HG03432 (cell line): ENCODE data around the gene CYP3A4.
"Not testable (repeated sequence)": the region's sequence is repeated elsewhere in the genome, so short reads cannot be mapped to it uniquely, and the experiment has no call there.

Experiments used
- ATAC-seq: cut with Tn5 transposase; IDR thresholded peaks from one replicate; pipeline ENCODE4 v1.9.1; 2021; ENCODE audit warnings: mild to moderate bottlenecking, moderate library complexity; ENCODE audit not compliant: unreplicated experiment

Gene CYP3A4

DNA sequence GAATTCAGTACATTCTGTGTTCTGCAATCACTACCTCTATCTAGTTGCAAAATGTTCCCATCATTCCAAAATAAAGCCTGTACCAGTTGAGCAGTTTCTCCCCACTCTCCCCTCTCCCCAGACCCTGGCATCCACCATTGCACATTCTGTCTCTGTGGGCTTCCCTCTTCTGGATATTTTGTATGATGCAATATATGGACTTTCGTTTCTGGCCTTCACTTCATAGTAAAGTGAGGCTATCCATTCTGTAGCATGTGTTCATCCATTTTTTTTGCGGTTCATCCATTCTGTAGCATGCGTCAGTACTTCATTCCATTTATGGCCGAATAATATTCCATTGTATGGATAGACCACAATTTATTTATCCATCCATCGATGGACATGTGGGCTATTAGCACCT is 9.5 kb upstream of the CYP3A4 start:
- no peak for ATAC-seq

GRCh38 chr7:99792967-99793366 is 9.0 kb upstream of the CYP3A4 start:
- ATAC-seq, result no peak

DNA sequence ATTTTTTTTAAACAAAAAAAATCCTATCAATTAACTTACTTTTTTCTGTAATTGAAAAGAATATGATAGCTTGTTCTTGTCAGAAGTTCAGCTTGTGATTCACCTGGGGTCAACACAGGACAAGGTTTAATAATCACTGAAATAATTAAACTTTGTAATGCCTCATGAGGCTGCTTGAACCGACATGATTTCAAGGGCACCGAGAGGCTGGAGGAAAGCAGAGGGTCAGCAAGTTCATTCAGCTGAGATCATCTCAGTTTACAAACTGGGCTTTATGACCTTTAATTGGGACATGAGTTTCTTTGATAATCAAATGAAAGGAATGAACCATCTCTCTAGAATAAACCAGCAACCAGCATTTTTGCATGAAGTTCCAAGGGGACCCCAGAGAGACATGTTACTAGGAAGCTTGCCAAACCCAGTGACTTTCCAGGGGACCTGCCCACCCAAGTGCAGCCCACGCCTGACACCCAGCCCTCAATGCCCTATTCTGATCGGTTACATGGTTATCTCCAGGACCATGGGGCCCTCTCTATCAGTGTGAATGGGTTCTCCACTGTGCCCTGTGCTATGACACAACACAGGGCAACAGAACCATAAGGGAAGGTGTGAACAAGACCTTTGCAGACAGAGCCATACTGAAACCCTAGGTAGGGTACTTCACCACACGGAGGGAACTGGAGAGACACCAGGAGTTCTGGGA is 7.8 kb upstream of the CYP3A4 start:
- no peak for ATAC-seq

GRCh38 chr7:99791021-99791420 is 7.0 kb upstream of the CYP3A4 start:
- ATAC-seq, result no peak

GRCh38 chr7:99790407-99790806 is 6.4 kb upstream of the CYP3A4 start:
- ATAC-seq, result no peak

DNA sequence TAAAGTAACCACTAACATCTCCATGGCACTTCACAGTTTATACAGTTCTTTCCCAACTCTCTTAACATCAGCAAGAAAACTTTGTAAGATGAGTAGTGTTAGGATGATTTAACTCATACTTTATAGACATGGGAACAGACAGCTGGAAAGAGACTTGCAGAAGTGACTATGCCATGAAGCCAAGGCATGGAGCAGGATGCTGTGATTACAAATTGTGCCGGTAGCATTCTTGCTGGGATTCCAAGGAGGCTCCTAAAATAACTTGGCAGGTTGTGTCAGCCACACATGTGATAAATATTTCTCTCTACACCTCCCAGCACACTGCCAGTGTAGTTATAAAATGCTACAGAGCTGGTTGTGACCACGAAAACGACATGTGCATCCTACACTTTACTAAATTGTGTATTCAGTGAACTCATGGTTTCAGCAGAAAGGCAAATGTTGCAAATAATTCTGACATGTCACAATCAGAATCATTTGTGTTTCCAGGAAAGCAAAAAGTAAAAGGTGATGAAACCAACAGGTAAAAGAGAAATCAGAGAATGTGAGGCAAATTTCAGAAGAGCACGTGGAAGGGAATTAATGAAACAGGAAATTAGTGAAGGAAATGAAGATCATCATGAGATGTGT is 5.6 kb upstream of the CYP3A4 start:
- no peak for ATAC-seq

DNA sequence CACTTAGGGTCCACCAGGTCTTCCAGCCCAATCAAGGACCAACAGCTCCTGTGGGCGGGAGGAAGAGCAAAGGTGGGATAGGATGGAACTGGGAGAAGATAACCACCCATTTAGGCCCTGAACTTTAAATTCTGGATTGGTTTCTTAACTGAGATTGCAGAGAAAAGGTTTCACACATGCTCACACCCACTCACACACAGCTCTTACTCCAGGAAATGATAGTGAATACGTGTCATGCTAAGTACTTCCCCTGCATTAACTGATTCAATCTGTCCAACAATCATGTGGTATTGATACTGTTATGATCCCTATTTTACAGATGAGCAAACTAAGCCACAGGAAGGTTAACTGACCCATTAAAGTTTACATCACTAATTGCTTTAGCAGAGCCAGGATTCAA is 4.6 kb upstream of the CYP3A4 start:
- ATAC-seq, result no peak

GRCh38 chr7:99786726-99787335 is 2.8 kb upstream of the CYP3A4 start:
- ATAC-seq, result no peak

- ATAC-seq, result not testable (repeated sequence)
These were observed 1.7 kb upstream of the CYP3A4 start for GRCh38 chr7:99785654-99786053.

DNA sequence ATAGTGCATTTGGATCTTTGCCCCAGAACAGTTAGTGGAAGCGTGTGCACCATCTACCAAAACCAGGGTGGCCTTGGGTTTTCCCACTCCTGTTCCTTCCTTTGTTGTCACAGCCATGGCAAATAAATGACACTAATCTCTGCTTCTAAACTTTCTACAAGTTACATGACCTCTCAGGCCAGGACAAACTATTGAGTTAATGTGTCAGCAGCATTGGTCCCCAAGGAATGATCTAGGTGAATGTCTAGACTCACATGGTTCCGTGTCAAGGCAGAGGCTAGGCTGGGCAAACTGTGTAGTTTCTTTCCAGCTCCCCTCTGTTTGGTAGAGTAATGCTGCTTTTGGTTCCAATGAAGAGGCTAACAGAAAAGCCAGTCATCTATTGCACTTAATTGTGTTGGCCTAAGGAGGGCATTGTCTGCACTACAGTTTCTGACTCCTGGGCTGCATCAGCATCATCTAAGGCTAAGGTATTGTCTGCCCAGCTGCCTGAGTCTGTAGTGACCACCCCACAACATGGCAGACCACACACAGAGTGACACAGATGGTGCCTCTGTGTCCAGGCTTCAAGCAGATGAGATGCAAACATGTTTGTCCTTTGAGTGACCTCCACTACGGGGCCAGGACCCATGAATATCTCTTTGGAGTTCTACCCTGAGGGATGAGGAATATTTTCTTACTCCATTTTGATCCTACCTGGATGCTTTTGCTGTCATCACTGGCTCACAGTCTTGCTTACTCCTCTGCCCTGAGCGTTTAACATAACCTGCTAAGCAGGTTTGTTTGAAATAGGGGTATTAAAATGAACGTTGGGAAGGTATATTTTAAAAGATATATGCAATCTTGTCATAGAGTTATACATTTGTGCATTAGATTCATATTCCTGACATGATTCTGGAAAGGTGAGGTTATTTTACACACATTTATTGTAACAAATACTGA is 1.7 kb downstream of the CYP3A4 start:
- no peak for ATAC-seq

DNA sequence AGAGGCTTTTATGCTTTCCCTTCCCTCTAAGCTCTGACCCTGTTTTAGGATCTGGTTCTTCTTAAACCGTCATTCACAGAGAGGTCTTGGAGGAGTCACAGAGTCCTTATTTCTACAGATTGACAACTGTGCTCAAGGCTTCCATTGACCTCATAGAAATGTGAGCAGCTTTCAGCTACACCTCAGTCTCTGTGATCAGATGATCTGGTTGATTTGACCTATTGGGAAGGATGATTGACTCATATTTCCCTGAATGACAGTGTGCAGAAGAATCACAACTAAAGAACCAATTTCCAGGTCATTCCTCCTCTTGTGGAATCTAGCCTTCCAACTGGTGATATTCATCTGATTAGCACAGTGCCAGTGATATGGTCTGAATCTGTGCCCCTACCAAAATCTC is 3.4 kb downstream of the CYP3A4 start:
- no peak for ATAC-seq

GRCh38 chr7:99779949-99780348 is 4.0 kb downstream of the CYP3A4 start:
- ATAC-seq, result no peak

- ATAC-seq, result no peak
These were observed 5.1 kb downstream of the CYP3A4 start for GRCh38 chr7:99778880-99779279.

- ATAC-seq, result not testable (repeated sequence)
These were observed 10.6 kb downstream of the CYP3A4 start for GRCh38 chr7:99773395-99773794.

DNA sequence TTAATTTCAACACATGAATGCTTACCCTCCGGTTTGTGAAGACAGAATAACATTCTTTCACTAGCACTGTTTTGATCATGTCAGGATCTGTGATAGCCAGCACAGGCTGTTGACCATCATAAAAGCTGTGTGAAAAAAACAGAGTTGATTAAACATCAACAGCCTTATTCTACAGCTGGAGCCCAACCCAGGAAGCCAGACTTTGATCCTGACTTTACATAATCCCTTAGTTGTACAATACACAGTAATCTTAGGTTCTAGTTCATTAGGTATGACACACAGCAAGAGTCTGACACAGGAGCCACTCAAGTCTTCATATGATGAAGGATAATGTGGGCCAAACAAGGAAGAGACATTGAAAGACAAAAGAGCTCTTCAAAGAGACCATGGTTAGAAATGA is 11.4 kb downstream of the CYP3A4 start:
- no peak for ATAC-seq

GRCh38 chr7:99769494-99769893 is 14.5 kb downstream of the CYP3A4 start:
- not testable (repeated sequence) for ATAC-seq

- ATAC-seq, result peak; percentile 40
These were observed 15.5 kb downstream of the CYP3A4 start for GRCh38 chr7:99768471-99768870.

DNA sequence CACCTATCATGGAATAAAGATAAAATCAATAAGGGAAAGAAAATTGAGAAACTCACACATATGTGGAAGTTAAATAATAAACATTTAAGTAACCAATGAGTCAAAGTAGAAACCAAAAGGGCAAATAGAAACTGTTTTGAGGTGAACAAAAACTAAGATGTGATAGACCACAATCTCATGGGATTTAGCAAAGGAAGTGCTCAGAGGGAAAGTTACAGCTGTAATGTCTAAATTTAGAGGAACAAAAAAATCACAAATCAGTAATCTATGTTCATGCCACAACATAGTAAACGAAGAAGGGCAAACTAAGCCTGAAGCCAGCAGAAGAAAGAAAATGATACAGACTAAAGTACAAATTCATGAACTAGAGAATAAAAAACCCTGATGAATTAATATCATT is 16.3 kb downstream of the CYP3A4 start:
- peak; percentile 85 for ATAC-seq

DNA sequence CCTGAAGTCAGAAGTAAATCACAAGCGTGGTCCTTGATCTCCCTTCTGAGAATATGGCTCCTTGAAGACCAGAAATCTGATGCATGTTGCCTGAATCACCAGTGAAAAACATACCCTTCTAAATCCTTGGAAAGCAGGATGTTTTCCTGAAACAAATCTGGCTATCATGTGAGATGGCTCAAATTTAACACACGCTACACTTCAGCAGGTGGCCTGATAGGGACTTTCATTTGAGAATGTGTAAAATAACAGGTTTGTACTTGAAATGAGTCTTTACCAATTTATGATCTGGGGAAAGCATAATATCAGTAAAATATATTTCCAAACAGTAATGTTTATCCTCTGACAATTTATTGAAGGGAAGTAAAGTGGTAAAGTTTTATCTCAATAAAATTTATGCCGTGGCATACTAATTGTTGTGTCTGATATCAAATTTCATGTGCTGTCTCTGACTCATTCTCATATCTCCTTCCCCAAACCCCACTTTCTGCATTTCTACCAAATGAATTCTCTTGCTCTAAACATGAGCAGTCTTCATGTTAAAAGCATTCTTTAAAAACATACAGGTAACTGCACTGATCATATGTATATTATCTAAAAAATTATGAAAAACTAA is 17.4 kb downstream of the CYP3A4 start:
- no peak for ATAC-seq

DNA sequence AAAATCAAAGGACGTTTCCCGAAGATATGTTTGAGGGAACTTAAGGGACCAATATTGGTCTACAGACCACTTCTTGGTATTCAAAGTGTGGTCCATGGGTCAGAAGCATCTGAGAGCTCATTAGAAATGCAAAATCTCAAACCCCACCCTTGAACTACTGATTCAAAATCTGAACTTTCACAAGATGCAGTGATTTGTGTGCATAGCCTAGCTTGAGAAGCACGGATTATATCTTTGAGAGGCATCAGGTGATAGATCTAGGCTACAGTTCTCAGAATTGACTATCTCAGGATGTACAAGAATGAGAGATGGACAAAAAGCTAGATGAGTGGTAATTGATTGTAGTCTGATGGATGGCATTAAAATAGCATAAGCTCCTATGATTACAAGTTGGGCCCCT is 19.5 kb downstream of the CYP3A4 start:
- ATAC-seq, result no peak
